Stimulated activated naive CD8-positive, alpha-beta T cell treated with anti-CD3 and anti-CD28 coated beads, Interleukin-15, amount 100 ng/mL, for 72 hours (primary cell): ENCODE data around the gene FHL2.
"Not testable (repeated sequence)": the region's sequence is repeated elsewhere in the genome, so short reads cannot be mapped to it uniquely, and the experiment has no call there.

Source experiments
- ATAC-seq: fragments of 150-1000 bp; cut with Tn5 transposase; 2 replicates; pipeline ENCODE4 v1.10.0; 2021; ENCODE audit warnings: mild to moderate bottlenecking, moderate library complexity
- DNase-seq, 2 donors: peaks; one replicate each; pipeline ENCODE4 v3.0.0; 2021 to 2022
- H3K27ac Mint-ChIP-seq, 2 donors: one replicate each; pipeline ENCODE4 v1.8.0; 2022; ENCODE audit warnings: mild to moderate bottlenecking in 2 of 2, mixed read lengths in 2 of 2, moderate library complexity in 2 of 2
- H3K27me3 Mint-ChIP-seq: one replicate; pipeline ENCODE4 v1.8.0; 2022; ENCODE audit warnings: mixed read lengths
- H3K4me1 Mint-ChIP-seq: one replicate; pipeline ENCODE4 v1.8.0; 2022; ENCODE audit warnings: mild to moderate bottlenecking, mixed read lengths
- H3K4me3 Mint-ChIP-seq, 2 donors: one replicate each; pipeline ENCODE4 v1.8.0; 2022; ENCODE audit warnings: mild to moderate bottlenecking in 2 of 2, mixed read lengths in 2 of 2, moderate library complexity in 1 of 2
- H3K9me3 Mint-ChIP-seq, 2 donors: one replicate each; pipeline ENCODE4 v1.8.0; 2022; ENCODE audit warnings: mixed read lengths in 2 of 2

FHL2 gene

DNA sequence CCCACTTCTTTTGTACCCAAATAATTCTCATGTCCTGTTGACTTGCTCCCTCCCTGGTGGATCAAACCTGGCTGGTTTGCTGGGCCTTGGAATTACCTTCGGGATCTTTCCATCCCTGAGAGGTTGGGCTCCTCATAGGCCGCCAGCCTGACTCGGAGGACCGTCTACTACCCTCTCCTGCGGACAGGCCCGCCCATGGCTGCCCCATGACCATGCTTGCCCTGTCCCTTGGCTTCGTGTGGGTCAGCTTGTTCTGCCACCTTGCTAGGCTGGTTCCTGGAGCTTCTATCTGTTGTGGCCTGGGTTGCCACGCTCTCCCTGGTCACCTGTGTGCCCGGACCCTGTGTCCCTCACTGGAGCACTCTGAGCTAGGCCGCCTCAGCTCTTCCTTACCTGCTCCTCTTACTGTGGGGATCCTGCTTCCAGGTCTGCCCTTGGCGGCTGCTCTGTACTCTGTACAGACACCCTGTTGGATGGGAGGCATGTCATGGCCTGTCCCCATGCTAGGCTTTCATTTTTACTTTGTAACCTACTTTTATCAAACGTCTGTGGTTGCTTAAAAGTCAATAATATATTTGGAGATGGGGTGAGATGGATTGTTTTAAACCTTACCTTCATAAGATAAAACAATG lies 29.7 kb upstream of the FHL2 start:
- no peaks in the 10 kb centered on the region for H3K9me3 Mint-ChIP-seq
- no peak overlapping the region for H3K4me3 Mint-ChIP-seq
- no peak for ATAC-seq
- H3K27me3 Mint-ChIP-seq = peaks cover 26% of the 10 kb centered on the region
- H3K27ac Mint-ChIP-seq = no peak overlapping the region
- H3K4me1 Mint-ChIP-seq = peaks cover 32% of the 10 kb centered on the region
- no peak for DNase-seq

DNA sequence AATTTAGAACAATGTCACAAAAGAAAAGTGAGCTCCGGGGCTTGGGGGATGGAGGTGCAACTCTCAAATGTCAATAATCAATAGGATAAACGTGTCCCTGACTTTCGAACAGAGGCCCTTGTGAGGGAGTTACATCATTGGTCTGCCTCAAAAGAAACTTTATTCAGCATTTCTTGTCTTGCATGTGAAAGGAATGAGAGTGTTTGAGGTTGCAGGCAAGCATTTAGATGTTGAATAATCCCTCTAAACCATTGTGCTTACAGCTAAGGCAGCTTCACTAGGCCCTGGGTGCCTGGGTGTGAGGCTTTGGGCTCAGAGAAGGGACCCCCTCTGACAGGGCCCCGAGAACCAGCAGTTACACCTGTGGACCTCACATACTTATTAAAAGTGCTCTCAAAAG lies 28.6 kb upstream of the FHL2 start:
- ATAC-seq (no peak), DNase-seq (no peak)
- peak overlapping the region in 1 of 2 donors; percentile 77 for H3K4me3 Mint-ChIP-seq
- no peak overlapping the region for H3K27ac Mint-ChIP-seq
- H3K27me3 Mint-ChIP-seq = peaks cover 34% of the 10 kb centered on the region
- H3K4me1 Mint-ChIP-seq = peaks cover 32% of the 10 kb centered on the region
- H3K9me3 Mint-ChIP-seq = no peaks in the 10 kb centered on the region

DNA sequence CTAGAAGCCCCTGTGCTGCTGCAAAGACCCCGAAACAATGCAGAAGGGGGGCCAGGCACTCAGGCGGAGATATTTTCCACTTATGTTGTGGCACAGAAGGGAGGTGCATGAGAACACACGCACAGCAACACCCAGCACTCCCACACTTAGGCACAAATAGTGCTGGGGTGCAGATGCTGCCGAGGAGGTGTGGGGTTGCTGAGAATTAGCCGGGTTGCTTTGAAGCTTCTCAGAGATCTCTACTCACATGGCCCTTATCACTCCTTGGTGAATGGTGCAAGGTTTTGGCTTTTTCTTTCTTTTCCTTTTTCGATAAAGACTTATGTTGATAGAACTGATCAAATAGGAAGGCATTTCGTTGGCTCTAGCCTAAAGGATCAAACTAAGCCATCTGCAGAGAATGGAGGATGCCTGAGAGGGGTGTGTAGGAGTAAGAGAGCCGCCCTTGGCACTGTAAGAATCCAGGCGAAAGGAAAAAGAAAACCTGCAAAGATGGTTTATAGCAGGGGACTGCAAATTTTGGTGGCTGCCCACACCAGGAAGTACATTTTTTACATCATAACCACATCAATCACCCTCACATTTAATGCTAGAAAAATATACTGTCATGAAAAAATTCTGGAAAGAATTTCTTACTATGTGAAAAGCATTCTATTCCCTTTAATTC lies 27.9 kb upstream of the FHL2 start:
- Mint-ChIP-seq H3K9me3 (no peaks in the 10 kb centered on the region), H3K4me3 (peak overlapping the region; percentile 63 to 77), H3K27me3 (peaks cover 34% of the 10 kb centered on the region), H3K27ac (no peak overlapping the region), H3K4me1 (peaks cover 32% of the 10 kb centered on the region)
- DNase-seq = no peak
- ATAC-seq = peak; percentile 59

DNA sequence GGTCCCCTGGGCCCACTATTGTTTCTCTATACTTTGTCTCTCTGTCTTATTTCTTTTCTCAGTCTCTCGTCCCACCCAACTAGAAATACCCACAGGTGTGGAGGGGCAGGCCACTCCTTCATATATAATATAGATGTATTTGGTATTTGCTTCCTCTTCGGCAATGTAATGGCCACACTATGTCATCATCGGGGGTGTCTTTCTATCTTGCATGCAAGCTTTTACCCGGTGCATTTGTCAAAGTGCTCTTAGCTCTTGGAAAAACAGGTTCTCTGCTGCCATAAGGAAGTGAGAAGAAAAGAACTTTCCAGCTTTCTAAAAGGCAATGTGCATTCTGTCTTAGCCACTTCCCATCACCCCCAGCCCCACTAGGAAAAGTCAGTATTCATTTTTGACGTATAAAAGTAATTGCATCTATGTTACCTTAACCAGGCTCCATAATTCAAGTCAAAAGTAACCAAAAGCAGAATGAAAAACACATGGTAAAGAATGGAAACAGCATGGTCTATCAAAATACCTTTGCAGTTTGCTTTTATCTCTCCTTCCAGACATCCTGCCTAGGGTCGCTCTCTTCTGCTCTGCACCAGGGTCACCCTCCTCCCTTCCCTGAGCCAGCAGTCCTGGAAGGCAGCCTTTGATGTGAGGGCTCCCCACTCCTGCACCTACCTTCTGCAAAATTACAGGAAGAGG lies 27.2 kb upstream of the FHL2 start:
- Mint-ChIP-seq H3K9me3 (no peaks in the 10 kb centered on the region), H3K27ac (no peak overlapping the region)
- DNase-seq = no peak

DNA sequence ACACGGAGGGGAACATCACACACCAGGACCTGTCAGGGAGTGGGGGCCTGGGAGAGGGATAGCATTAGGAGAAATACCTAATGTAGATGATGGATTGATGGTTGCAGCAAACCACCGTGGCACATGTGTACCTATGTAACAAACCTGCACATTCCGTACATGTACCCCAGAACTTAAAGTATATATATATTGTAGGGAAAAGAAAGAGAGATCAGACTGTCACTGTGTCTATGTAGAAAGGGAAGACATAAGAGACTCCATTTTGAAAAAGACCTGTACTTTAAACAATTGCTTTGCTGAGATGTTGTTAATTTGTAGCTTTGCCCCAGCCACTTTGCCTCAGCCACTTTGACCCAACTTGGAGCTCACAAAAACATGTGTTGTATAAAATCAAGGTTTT lies 26.0 kb upstream of the FHL2 start:
- not testable (repeated sequence) for ATAC-seq, DNase-seq, H3K27ac Mint-ChIP-seq, H3K4me3 Mint-ChIP-seq
- Mint-ChIP-seq H3K4me1 (peaks cover 32% of the 10 kb centered on the region), H3K27me3 (peaks cover 34% of the 10 kb centered on the region), H3K9me3 (peaks cover 5 to 11% of the 10 kb centered on the region in 2 donors)

More for the DNA sequence above, 27.2 kb upstream of the FHL2 start:
- Mint-ChIP-seq H3K27me3 (peaks cover 34% of the 10 kb centered on the region), H3K4me1 (peaks cover 32% of the 10 kb centered on the region), H3K4me3 (peak overlapping the region in 1 of 2 donors; percentile 77)
- ATAC-seq = no peak

DNA sequence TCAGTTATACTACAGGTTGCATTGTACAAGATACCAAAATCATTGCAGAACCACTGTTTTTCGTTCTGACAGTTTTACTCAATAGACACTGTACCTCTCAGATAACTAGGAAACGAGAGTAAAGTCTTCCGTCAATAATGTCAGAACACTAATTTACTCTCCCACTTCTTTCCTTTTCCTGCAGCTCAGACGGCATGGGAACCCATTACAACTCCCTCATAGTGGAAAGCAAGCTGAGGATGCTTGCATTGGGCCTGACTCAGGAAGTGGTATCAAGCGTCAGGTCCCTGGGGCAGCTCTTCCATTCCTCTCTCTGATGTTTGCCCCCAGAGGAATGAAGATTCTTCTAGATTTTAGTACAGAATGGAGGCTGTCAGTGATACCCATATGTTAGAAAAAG lies 23.9 kb upstream of the FHL2 start:
- H3K27ac Mint-ChIP-seq = no peak overlapping the region
- no peak for DNase-seq
- peaks cover 30% of the 10 kb centered on the region for H3K4me1 Mint-ChIP-seq
- peaks cover 34% of the 10 kb centered on the region for H3K27me3 Mint-ChIP-seq
- no peak for ATAC-seq
- no peak overlapping the region for H3K4me3 Mint-ChIP-seq
- peaks cover 9 to 11% of the 10 kb centered on the region in 2 donors for H3K9me3 Mint-ChIP-seq

DNA sequence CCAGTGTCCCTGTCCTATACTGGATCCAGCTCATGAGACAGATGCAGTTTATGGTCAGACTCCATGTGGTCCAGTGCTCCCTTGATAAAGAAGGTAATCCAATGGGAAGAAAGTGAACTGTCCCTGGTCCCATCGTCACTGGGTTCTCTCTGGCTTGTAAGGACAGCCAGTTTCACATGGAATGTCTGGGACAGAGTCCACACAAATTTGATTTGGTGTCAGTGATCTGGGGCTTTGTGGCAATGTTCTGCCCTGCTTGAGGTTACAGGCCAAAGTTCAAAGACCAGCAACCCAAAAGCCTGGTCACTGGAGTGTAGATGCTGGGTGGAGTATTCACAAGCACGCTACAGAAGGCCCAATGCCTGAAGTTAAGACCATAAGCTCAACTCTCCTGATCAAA lies 22.2 kb upstream of the FHL2 start:
- H3K27me3 Mint-ChIP-seq = peaks cover 40% of the 10 kb centered on the region
- ATAC-seq (no peak), DNase-seq (no peak)
- peaks cover 25% of the 10 kb centered on the region for H3K4me1 Mint-ChIP-seq
- no peak overlapping the region for H3K27ac Mint-ChIP-seq
- H3K4me3 Mint-ChIP-seq = no peak overlapping the region
- peaks cover 9 to 11% of the 10 kb centered on the region in 2 donors for H3K9me3 Mint-ChIP-seq

DNA sequence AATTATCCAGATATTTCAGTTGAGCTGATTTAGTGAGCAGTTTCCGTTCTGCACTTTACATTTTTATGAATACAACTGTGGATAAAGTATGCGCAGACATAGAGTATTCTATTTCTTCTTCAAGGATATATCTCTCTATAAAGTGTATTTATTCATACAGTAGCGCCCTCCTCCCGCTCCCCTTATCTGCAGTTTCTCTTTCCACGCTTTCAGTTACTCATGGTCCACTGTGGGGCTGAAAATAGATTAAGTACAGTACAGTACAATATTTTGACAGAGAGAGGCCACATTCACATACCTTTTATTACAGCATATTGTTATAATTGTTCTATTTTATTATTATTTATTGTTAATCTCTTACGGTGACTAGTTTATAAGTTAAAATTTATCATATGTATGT lies 19.7 kb upstream of the FHL2 start:
- Mint-ChIP-seq H3K4me1 (peaks cover 20% of the 10 kb centered on the region), H3K4me3 (no peak overlapping the region), H3K9me3 (peaks cover 9 to 11% of the 10 kb centered on the region in 2 donors), H3K27ac (no peak overlapping the region), H3K27me3 (peaks cover 40% of the 10 kb centered on the region)
- no peak for ATAC-seq
- DNase-seq = no peak

DNA sequence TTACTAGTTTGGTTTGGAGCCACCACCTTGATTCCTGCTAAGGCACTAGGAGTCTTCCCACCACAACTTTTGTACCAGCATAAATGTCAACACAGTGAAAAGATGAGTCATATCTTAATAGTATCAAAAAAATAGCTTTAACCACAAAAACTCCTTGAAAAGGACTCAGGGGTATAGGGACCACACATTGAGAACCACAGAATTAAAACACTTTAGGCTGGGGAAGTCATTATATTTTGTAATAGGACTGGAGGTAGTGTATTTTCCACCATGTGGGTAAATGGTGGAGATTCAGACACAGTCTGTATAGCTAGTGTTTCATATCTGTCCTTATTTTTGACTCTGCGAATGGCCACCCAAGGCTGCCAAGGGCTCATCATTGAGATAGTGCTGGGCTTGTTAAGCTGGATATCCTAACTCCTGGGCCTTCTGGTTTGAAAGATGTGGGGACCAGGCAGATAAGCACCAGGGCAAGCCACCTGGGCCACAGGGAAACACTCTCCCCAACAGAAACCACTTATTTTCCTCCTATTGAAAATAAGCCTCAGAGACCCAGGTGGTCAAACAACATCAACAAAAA lies 19.1 kb upstream of the FHL2 start:
- Mint-ChIP-seq H3K4me3 (no peak overlapping the region), H3K9me3 (peaks cover 9 to 11% of the 10 kb centered on the region in 2 donors), H3K27me3 (peaks cover 40% of the 10 kb centered on the region), H3K4me1 (peaks cover 24% of the 10 kb centered on the region), H3K27ac (no peak overlapping the region)
- ATAC-seq = peak; percentile 91
- DNase-seq = no peak

DNA sequence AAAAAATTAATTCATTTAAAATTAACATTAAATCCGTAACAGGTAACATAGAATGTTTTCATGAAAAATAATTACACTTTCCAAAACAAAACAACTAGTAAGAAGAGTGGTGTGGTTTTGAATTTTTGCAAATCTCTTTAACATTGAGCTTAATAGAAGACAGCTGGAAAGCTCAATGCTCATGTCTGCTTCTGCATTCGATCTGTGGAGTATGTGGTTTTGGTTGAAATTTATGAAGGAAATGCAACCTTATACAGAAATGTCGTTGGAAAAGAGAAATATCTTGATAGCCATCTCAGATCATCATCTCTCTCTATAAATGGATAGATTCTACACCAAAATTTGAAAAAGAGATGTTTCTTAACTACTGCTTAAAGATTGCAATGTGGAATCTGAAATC lies 17.3 kb upstream of the FHL2 start:
- H3K27ac Mint-ChIP-seq = no peak overlapping the region
- peaks cover 50% of the 10 kb centered on the region for H3K27me3 Mint-ChIP-seq
- H3K4me3 Mint-ChIP-seq = no peak overlapping the region
- DNase-seq (no peak), ATAC-seq (no peak)
- peaks cover 9 to 11% of the 10 kb centered on the region in 2 donors for H3K9me3 Mint-ChIP-seq
- peaks cover 29% of the 10 kb centered on the region for H3K4me1 Mint-ChIP-seq

DNA sequence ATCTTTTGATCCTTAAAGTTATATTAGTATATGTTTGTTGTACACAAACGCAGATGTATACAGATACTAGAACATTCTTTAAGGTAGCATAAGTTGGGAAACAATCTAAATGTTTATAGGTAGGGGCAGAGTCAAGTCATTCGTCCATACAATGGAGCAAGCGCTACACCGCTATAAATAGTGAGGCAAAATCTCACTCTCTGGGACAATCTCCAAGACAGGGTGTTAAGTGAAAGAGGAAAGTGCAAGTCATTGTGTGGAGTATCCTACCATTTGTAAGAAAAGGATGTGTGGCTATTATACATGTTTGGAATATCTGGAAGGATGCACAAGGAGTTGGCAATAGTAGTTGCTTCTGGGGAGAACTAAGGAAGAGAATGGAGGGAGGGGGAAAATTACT lies 16.2 kb upstream of the FHL2 start:
- ATAC-seq (no peak), DNase-seq (no peak)
- Mint-ChIP-seq H3K27ac (no peak overlapping the region), H3K4me3 (no peak overlapping the region), H3K27me3 (peaks cover 50% of the 10 kb centered on the region), H3K4me1 (peaks cover 29% of the 10 kb centered on the region), H3K9me3 (peaks cover 1 to 5% of the 10 kb centered on the region in 2 donors)

DNA sequence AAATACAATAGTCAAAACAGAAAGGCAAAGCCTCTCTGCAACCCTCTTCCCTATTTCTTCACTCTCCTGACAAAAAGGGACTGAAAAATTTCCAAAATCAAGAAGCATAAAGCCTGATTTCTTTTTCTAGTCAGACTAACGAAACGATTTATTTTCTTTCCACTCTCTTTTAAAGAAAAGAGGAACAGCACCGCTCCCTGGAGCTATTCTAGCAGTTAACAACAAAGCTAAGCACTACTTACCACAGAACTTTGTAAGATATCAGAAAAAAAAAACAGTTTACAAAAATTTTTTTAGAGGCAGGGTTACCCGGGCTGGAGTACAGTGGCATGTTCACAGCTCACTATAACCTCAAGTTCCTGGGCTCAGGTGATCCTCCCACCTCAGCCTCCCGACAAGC lies 14.4 kb upstream of the FHL2 start:
- Mint-ChIP-seq H3K27ac (no peak overlapping the region), H3K27me3 (peaks cover 62% of the 10 kb centered on the region), H3K4me3 (no peak overlapping the region), H3K4me1 (peaks cover 26% of the 10 kb centered on the region), H3K9me3 (no peaks in the 10 kb centered on the region)
- ATAC-seq (no peak), DNase-seq (no peak)

DNA sequence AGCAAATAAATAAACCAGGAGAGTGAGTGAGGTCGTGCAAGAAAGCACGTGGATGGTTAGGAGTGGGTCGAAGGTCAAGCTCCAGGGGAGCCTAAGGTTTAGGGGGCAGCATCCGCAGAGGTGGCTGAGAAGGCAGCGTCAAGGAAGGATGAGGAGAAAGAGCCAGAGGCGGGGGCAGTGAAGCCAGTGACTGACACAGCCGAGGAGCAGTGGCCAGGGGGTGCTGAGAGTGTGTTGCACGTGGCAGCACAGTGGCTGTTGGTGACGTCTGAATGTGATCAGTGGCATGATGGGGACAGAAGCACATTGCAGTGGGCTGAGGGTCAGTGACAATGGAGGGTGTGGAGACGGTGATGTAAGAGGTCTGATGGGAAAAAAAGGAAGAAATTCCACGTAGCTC lies 13.7 kb upstream of the FHL2 start:
- Mint-ChIP-seq H3K27me3 (peaks cover 62% of the 10 kb centered on the region), H3K4me1 (peaks cover 19% of the 10 kb centered on the region), H3K4me3 (no peak overlapping the region), H3K27ac (no peak overlapping the region), H3K9me3 (no peaks in the 10 kb centered on the region)
- no peak for DNase-seq
- ATAC-seq = no peak

DNA sequence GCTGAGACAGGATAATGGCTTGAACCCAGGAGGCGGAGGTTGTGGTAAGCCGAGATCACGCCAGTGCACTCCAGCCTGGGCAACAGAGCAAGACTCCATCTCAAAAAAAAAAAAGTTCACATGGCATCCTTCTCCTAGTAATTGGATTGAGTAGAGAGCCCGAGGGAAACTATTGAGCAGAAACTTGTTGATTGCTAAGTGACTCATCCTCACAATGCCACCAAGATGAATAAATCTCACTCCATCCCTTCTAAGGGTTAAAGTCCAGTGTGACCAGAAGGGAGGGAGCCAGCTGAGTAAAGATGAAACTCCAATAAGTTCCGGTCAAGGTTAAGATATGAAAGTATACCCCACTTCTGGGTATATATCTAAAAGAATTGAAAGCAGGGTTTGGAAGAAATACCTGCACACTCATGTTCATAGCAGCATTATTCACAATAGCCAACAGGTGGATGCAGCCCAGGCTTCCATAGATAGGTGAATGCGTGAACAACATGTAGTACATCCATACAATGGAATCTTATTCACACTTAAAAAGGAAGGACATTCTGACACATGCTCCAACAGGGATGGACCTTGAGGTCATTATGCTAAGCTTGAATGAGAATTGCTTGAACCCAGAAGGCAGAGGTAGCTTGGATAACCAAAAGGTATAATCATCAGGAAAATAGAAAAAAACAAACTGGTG lies 13.0 kb upstream of the FHL2 start:
- Mint-ChIP-seq H3K27ac (peak overlapping the region in 1 of 2 donors; percentile 2), H3K9me3 (no peaks in the 10 kb centered on the region), H3K4me1 (peaks cover 12% of the 10 kb centered on the region), H3K27me3 (peaks cover 58% of the 10 kb centered on the region), H3K4me3 (no peak overlapping the region)
- DNase-seq (no peak), ATAC-seq (no peak)

DNA sequence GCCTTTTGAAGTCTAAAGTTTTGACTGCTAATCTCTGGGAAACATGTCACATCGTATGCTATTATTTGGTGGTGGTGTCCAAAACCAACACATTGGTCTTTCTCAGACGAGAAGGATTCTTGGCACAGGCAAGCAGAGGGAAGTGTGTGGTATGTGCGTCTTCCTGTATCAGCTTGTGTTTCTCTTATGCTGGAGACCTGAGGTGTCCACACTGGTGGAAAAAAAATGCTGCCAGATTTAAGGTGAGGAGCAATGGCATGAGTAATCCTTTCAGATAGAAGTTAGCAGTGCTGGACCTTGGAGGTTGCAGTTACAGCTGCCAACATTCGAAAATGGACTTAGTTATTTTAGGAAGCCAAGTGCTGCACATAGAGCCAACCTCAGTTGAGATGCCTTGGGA lies 11.7 kb upstream of the FHL2 start:
- no peak for ATAC-seq
- no peak for DNase-seq

More for the DNA sequence above, 11.7 kb upstream of the FHL2 start:
- H3K4me3 Mint-ChIP-seq = no peak overlapping the region
- peaks cover 49% of the 10 kb centered on the region for H3K27me3 Mint-ChIP-seq
- peaks cover 10% of the 10 kb centered on the region for H3K4me1 Mint-ChIP-seq
- no peaks in the 10 kb centered on the region for H3K9me3 Mint-ChIP-seq
- no peak overlapping the region for H3K27ac Mint-ChIP-seq
